Measurements from ENCODE around the gene PRR15L.

PRR15L gene

GRCh38 chr17:47918991-47919390 is 38.7 kb downstream of the PRR15L start:
- in situ Hi-C loops (cut with MboI; ENCODE audit: low sequenced_read_pairs, unreplicated experiment): no loop called here
- DNase-seq (ENCODE audit: low spot score): no peak

GRCh38 chr17:47918006-47918405 is 39.7 kb downstream of the PRR15L start:
- TF ChIP-seq CTCF (IDR thresholded peaks at IDR 0.05; ENCODE audit: borderline replicate concordance, control extremely low read depth, extremely low read depth, insufficient read depth, missing control alignments): no peak
- in situ Hi-C loops (cut with MboI; ENCODE audit: low sequenced_read_pairs, unreplicated experiment): no loop called here
- no peak for DNase-seq (ENCODE audit: low spot score)

More at GRCh38 chr17:47918991-47919390, 38.7 kb downstream of the PRR15L start:
- no peak for TF ChIP-seq CTCF (IDR thresholded peaks at IDR 0.05; ENCODE audit: borderline replicate concordance, control extremely low read depth, extremely low read depth, insufficient read depth, missing control alignments)

GRCh38 chr17:47917581-47917980 is 40.1 kb downstream of the PRR15L start:
- TF ChIP-seq CTCF (IDR thresholded peaks at IDR 0.05; ENCODE audit: borderline replicate concordance, control extremely low read depth, extremely low read depth, insufficient read depth, missing control alignments): no peak
- in situ Hi-C loops (cut with MboI; ENCODE audit: low sequenced_read_pairs, unreplicated experiment): no loop called here
- no peak for DNase-seq (ENCODE audit: low spot score)

- no peak for TF ChIP-seq CTCF (IDR thresholded peaks at IDR 0.05; ENCODE audit: borderline replicate concordance, control extremely low read depth, extremely low read depth, insufficient read depth, missing control alignments)
- DNase-seq (ENCODE audit: low spot score): no peak
- in situ Hi-C loops (cut with MboI; ENCODE audit: low sequenced_read_pairs, unreplicated experiment): no loop called here
Observed at GRCh38 chr17:47916489-47917208, 41.0 kb downstream of the PRR15L start.

- no peak for TF ChIP-seq CTCF (IDR thresholded peaks at IDR 0.05; ENCODE audit: borderline replicate concordance, control extremely low read depth, extremely low read depth, insufficient read depth, missing control alignments)
- no peak for DNase-seq (ENCODE audit: low spot score)
- in situ Hi-C loops (cut with MboI; ENCODE audit: low sequenced_read_pairs, unreplicated experiment): no loop called here
Observed at GRCh38 chr17:47915776-47916398, 41.8 kb downstream of the PRR15L start.

GRCh38 chr17:47914306-47914948 is 43.3 kb downstream of the PRR15L start:
- no peak for TF ChIP-seq CTCF (IDR thresholded peaks at IDR 0.05; ENCODE audit: borderline replicate concordance, control extremely low read depth, extremely low read depth, insufficient read depth, missing control alignments)
- no peak for DNase-seq (ENCODE audit: low spot score)
- in situ Hi-C loops (cut with MboI; ENCODE audit: low sequenced_read_pairs, unreplicated experiment): no loop called here

All from GM13976 (cell line).